ENCODE data around the gene LPCAT4. TPM values are rescaled to one million over a fixed set of nuclear protein-coding genes. Genes with fewer than 3 reads are reported as not detected.
"Not testable (repeated sequence)": the region's sequence is repeated elsewhere in the genome, so short reads cannot be mapped to it uniquely, and the experiment has no call there.

Gene LPCAT4
- total RNA-seq, 4 donors from 2014 or later, result 2.4 to 73.1 (median 7.3) TPM

GRCh38 chr15:34376856-34377255 is 9.9 kb upstream of the LPCAT4 start:
- H3K27ac ChIP-seq, result no peak overlapping the region
- no peaks in the 10 kb centered on the region for H3K9me3 ChIP-seq
- H3K27me3 ChIP-seq, result no peaks in the 10 kb centered on the region
- DNase-seq, result no peak
- H3K4me1 ChIP-seq, result no peaks in the 10 kb centered on the region
- H3K36me3 ChIP-seq, result no peaks in the 10 kb centered on the region
- TF ChIP-seq CTCF (IDR thresholded peaks at IDR 0.05), result no peak
- TF ChIP-seq POLR2A (IDR thresholded peaks at IDR 0.05), result no peak
- intact Hi-C loops (cut with DNase I; ENCODE audit: low total_unique reads), result no loop called here
- H3K4me3 ChIP-seq, result no peak overlapping the region

- H3K27ac ChIP-seq; intact Hi-C loops (cut with DNase I; ENCODE audit: low total_unique reads); H3K4me1 ChIP-seq; H3K9me3 ChIP-seq; H3K4me3 ChIP-seq; H3K36me3 ChIP-seq; H3K27me3 ChIP-seq; DNase-seq: not testable (repeated sequence)
These were observed 8.5 kb upstream of the LPCAT4 start for GRCh38 chr15:34375541-34375940.

GRCh38 chr15:34374816-34375215 is 7.8 kb upstream of the LPCAT4 start:
- intact Hi-C loops (cut with DNase I; ENCODE audit: low total_unique reads), result no loop called here
- Histone ChIP-seq H3K4me3 (no peak overlapping the region), H3K36me3 (no peaks in the 10 kb centered on the region), H3K4me1 (no peaks in the 10 kb centered on the region), H3K27me3 (no peaks in the 10 kb centered on the region), H3K9me3 (no peaks in the 10 kb centered on the region), H3K27ac (no peak overlapping the region)
- no peak for DNase-seq
- TF ChIP-seq POLR2A (IDR thresholded peaks at IDR 0.05) (no peak), CTCF (IDR thresholded peaks at IDR 0.05) (no peak)

- no peak for TF ChIP-seq CTCF (IDR thresholded peaks at IDR 0.05)
- no peak for TF ChIP-seq POLR2A (IDR thresholded peaks at IDR 0.05)
- no peaks in the 10 kb centered on the region for H3K27me3 ChIP-seq
- intact Hi-C loops (cut with DNase I; ENCODE audit: low total_unique reads), result no loop called here
- H3K27ac ChIP-seq, result no peak overlapping the region
- H3K9me3 ChIP-seq, result no peaks in the 10 kb centered on the region
- H3K4me3 ChIP-seq, result no peak overlapping the region
- no peaks in the 10 kb centered on the region for H3K36me3 ChIP-seq
- H3K4me1 ChIP-seq, result no peaks in the 10 kb centered on the region
- no peak for DNase-seq
These were observed 7.0 kb upstream of the LPCAT4 start for GRCh38 chr15:34373951-34374350.

- no peaks in the 10 kb centered on the region for H3K27me3 ChIP-seq
- H3K4me3 ChIP-seq, result no peak overlapping the region
- no peaks in the 10 kb centered on the region for H3K4me1 ChIP-seq
- intact Hi-C loops (cut with DNase I; ENCODE audit: low total_unique reads), result no loop called here
- TF ChIP-seq CTCF (IDR thresholded peaks at IDR 0.05) (no peak), POLR2A (IDR thresholded peaks at IDR 0.05) (no peak)
- no peak overlapping the region for H3K27ac ChIP-seq
- no peaks in the 10 kb centered on the region for H3K9me3 ChIP-seq
- DNase-seq, result no peak
- no peaks in the 10 kb centered on the region for H3K36me3 ChIP-seq
These were observed 3.6 kb upstream of the LPCAT4 start for GRCh38 chr15:34370643-34371042.

- H3K4me3 ChIP-seq, result no peak overlapping the region
- intact Hi-C loops (cut with DNase I; ENCODE audit: low total_unique reads), result no loop called here
- TF ChIP-seq CTCF (IDR thresholded peaks at IDR 0.05) (no peak), POLR2A (IDR thresholded peaks at IDR 0.05) (no peak)
- H3K9me3 ChIP-seq, result no peaks in the 10 kb centered on the region
- no peaks in the 10 kb centered on the region for H3K4me1 ChIP-seq
- H3K27me3 ChIP-seq, result no peaks in the 10 kb centered on the region
- H3K27ac ChIP-seq, result no peak overlapping the region
- no peak for DNase-seq
- no peaks in the 10 kb centered on the region for H3K36me3 ChIP-seq
These were observed 3.1 kb upstream of the LPCAT4 start for GRCh38 chr15:34370129-34370528.
